GM10266 (cell line): ENCODE results near the gene ATOH8.
A peak's percentile ranks its signal among the peaks of the same experiment; 100 is the strongest.

ENCODE experiments used
- DNase-seq: peaks from one replicate; pipeline ENCODE4 v3.0.0; 2012; ENCODE audit errors: extremely low spot score
- TF ChIP-seq, protein P1 (sequence below): IDR thresholded peaks from 2 replicates; pipeline ENCODE4 v1.5.1; 2012; ENCODE audit warnings: mild to moderate bottlenecking, low read depth; ENCODE audit not compliant: control insufficient read depth, insufficient read depth; ENCODE audit errors: missing control alignments

ATOH8 gene

GRCh38 chr2:85802354-85803103 lies 48.7 kb downstream of the ATOH8 start:
- TF ChIP-seq, protein P1, sequence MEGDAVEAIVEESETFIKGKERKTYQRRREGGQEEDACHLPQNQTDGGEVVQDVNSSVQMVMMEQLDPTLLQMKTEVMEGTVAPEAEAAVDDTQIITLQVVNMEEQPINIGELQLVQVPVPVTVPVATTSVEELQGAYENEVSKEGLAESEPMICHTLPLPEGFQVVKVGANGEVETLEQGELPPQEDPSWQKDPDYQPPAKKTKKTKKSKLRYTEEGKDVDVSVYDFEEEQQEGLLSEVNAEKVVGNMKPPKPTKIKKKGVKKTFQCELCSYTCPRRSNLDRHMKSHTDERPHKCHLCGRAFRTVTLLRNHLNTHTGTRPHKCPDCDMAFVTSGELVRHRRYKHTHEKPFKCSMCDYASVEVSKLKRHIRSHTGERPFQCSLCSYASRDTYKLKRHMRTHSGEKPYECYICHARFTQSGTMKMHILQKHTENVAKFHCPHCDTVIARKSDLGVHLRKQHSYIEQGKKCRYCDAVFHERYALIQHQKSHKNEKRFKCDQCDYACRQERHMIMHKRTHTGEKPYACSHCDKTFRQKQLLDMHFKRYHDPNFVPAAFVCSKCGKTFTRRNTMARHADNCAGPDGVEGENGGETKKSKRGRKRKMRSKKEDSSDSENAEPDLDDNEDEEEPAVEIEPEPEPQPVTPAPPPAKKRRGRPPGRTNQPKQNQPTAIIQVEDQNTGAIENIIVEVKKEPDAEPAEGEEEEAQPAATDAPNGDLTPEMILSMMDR, result no peak
- no peak for DNase-seq

GRCh38 chr2:85803704-85804425 lies 50.1 kb downstream of the ATOH8 start:
- TF ChIP-seq, protein P1, result no peak
- DNase-seq, result no peak

DNA sequence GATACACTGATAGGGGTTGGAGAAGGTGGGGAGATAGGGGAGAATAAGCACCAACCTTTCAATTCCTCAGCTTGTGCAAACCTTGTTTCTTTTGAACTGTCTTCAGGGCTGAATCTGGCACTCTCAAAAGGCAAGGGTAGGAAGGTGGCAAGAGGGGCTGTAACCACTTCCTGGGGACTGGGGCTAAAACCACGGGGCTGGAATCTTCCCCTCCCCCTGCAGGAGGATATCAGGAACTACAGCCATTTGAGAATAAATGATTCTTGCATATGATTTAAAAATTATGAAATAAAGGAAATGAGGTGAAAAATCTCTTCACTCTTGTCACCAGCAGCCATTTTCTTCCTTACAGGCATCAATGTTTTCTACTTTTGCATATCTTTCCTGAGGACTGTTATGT lies 50.8 kb downstream of the ATOH8 start:
- DNase-seq, result no peak

DNA sequence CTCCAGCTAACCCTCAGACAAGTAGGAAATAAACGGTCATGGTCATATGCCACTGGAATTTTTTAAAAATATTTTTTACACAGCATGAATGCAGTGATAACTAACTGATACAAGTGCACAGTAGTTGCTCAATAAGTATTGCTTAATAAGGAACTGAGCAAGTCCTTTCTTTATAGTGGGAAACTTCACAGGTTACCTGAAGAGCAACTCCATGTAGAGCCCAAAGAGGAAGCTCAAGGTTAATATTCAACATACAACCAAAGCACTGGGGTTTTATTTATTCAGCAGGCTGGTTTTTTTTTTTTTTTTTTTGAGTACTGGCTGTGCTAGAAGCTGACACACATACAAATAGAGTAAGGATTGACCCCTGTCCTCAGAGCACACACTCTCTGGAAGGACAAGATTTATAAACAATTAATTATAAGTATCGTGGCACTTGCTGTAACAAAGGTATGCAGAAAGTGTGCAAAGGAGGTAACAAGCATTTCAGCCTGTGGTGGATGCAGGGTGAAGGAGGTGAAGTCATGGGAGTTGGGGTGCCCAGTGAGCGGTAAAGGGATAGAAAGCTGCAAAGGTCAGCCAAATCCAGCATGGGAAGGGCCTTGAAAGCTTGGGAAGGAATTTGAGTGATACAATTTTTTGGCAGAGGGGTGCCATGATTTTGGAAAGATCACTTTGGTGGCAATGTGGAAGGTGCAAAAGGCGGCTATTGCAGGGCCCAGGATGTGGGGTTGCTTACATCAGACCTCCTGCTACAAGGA lies 52.7 kb downstream of the ATOH8 start:
- no peak for DNase-seq
- TF ChIP-seq, protein P1, result no peak

More for the DNA sequence above, 50.8 kb downstream of the ATOH8 start:
- TF ChIP-seq, protein P1, result peak; percentile 5

- DNase-seq, result no peak
- TF ChIP-seq, protein P1, result no peak
These were observed 54.0 kb downstream of the ATOH8 start for GRCh38 chr2:85807756-85808155.

DNA sequence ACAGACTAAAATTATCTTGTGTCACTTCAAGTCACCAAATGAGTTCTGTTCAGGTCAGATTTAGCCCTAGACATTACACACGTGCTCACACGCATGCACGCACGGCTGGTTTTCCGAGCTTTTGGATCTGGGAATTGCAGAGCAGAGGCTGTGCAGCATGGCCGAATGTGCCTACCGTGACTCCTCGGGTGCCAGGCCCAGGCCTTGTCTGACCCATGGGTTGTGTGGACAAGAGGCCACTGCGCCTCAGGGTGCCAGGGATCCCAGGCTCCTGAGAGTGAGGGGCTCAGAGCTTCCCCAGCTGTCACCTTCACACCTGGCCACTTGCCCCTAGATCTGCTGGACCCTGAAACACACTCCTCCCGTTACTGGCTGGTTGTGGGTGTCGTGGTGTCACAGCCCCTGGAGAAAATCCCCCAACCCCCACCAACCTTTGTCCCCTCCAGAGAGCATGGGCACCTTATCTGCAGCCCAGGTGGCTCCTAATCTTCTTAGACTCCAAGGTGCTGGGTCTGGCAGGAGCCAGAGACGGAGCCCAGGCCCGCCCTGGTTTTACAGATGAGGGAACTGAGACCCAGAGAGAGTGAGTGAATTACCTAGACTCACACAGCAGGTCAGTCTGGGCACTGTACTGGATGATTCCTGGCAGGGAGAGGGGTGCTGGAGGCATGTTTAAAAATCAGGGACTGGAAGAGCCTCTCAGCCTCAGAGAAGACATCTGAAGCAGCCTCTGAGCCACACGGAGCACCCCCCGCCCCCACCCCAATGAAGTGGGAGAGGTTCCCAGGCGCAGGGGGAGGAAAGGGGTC lies 56.8 kb downstream of the ATOH8 start:
- TF ChIP-seq, protein P1, result no peak
- no peak for DNase-seq
